PC-9 (cell line): Measurements from ENCODE around the gene PDE11A.

Experiments
- EZH2 ChIP-seq: fragments of 200-600 bp; sonication (generic); IDR thresholded peaks from 2 replicates; pipeline ENCODE4 v1.8.0; 2017; ENCODE audit warnings: antibody characterized with exemption, low read depth
- TF ChIP-seq, protein P1 (sequence below): fragments of 200-600 bp; sonication (generic); conservative IDR thresholded peaks from 2 replicates; pipeline ENCODE4 v1.6.1; 2017; ENCODE audit warnings: mixed run types, antibody characterized with exemption, mild to moderate bottlenecking, moderate library complexity

DNA sequence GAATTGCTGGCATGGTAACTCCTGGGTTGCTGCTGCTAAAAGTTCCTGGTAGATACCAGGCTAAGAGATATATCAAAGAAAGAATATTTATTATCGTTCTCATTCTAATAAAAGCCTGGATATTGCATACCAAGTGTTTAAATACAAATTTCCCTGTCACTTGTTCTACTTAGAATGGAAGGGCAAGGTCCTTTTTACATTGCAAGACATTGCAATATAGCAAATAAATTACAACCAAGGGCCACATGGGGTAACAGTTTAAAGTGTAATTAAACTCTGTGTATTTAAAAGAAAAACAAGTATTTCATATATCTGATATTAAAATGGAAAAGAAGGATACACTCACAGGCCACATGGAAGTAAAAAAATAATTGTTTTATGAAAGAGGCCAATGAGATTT lies 16.2 kb downstream of the PDE11A start:
- TF ChIP-seq, protein P1, sequence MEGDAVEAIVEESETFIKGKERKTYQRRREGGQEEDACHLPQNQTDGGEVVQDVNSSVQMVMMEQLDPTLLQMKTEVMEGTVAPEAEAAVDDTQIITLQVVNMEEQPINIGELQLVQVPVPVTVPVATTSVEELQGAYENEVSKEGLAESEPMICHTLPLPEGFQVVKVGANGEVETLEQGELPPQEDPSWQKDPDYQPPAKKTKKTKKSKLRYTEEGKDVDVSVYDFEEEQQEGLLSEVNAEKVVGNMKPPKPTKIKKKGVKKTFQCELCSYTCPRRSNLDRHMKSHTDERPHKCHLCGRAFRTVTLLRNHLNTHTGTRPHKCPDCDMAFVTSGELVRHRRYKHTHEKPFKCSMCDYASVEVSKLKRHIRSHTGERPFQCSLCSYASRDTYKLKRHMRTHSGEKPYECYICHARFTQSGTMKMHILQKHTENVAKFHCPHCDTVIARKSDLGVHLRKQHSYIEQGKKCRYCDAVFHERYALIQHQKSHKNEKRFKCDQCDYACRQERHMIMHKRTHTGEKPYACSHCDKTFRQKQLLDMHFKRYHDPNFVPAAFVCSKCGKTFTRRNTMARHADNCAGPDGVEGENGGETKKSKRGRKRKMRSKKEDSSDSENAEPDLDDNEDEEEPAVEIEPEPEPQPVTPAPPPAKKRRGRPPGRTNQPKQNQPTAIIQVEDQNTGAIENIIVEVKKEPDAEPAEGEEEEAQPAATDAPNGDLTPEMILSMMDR: no peak
- TF ChIP-seq EZH2: no peak
